WI38 (cell line): ENCODE results near the gene OSBPL2.

ENCODE experiments used
- H3K4me3 ChIP-seq: 2 replicates; pipeline ENCODE4 v1.5.1; 2011; ENCODE audit warnings: low read depth, mild to moderate bottlenecking, control low read depth, low read length
- CTCF ChIP-seq: IDR thresholded peaks from 2 replicates; pipeline ENCODE4 v1.5.1; 2012; ENCODE audit warnings: low read depth, mild to moderate bottlenecking, control low read depth, low read length

The OSBPL2 gene

GRCh38 chr20:62286493-62287064 lies 48.3 kb downstream of the OSBPL2 start:
- H3K4me3 ChIP-seq: no peak overlapping the region
- TF ChIP-seq CTCF: no peak

- no peak for TF ChIP-seq CTCF
- H3K4me3 ChIP-seq: no peak overlapping the region
Observed at GRCh38 chr20:62287129-62287528, 48.8 kb downstream of the OSBPL2 start.

- no peak for TF ChIP-seq CTCF
- H3K4me3 ChIP-seq: no peak overlapping the region
Observed at GRCh38 chr20:62287759-62288534, 49.6 kb downstream of the OSBPL2 start.

GRCh38 chr20:62288535-62289105 lies 50.3 kb downstream of the OSBPL2 start:
- no peak overlapping the region for H3K4me3 ChIP-seq
- no peak for TF ChIP-seq CTCF

GRCh38 chr20:62289131-62289530 lies 50.8 kb downstream of the OSBPL2 start:
- no peak for TF ChIP-seq CTCF
- H3K4me3 ChIP-seq: no peak overlapping the region

GRCh38 chr20:62289898-62290297 lies 51.6 kb downstream of the OSBPL2 start:
- no peak overlapping the region for H3K4me3 ChIP-seq
- no peak for TF ChIP-seq CTCF
